ENCODE measurements around the gene SLCO4A1. TPM values are rescaled to one million over a fixed set of nuclear protein-coding genes. Genes with fewer than 3 reads are reported as not detected.

SLCO4A1 gene
- total and polyA plus RNA-seq, 9 of the 15 experiments (the other 6 are each of a cell fraction or from before 2014, with no cell fraction given): 1.6 to 21.9 (median 12.8) TPM

GRCh38 chr20:62685781-62686555 lies 43.7 kb downstream of the SLCO4A1 start (continued):
- TF ChIP-seq TFAP4 (CRISPR knock-in tag; IDR thresholded peaks at IDR 0.05; ENCODE audit: borderline replicate concordance) (peak; percentile 98), GABPB2 (CRISPR knock-in tag; conservative IDR thresholded peaks at IDR 0.05) (no peak), MEF2A (IDR thresholded peaks at IDR 0.05; ENCODE audit: control insufficient read depth, low read depth, low read length) (no peak), ZNF584 (CRISPR knock-in tag; IDR thresholded peaks at IDR 0.05; ENCODE audit: low read depth) (no peak), AFF1 (IDR thresholded peaks at IDR 0.05; ENCODE audit: low read depth in 1 of 2, partially characterized antibody in 2 of 2) (no peak), ATF4 (CRISPR knock-in tag; IDR thresholded peaks at IDR 0.05) (no peak), CSDE1 (IDR thresholded peaks at IDR 0.05) (no peak), MEF2D (tag; conservative IDR thresholded peaks at IDR 0.05; ENCODE audit: low read depth) (no peak), ZNF76 (CRISPR knock-in tag; IDR thresholded peaks at IDR 0.05; ENCODE audit: borderline replicate concordance) (no peak), ZNF318 (IDR thresholded peaks at IDR 0.05; ENCODE audit: borderline replicate concordance in 1 of 2, low read depth in 1 of 2) (0 out of 4 replicates have a peak, but pooled peaks of 1 of the 2 experiments have one; percentile 59), MAX (CRISPR knock-in tag; IDR thresholded peaks at IDR 0.05) (peak; percentile 96)

Data from K562 (cell line).